Measurements from ENCODE around the gene KCNMB1.

DNA sequence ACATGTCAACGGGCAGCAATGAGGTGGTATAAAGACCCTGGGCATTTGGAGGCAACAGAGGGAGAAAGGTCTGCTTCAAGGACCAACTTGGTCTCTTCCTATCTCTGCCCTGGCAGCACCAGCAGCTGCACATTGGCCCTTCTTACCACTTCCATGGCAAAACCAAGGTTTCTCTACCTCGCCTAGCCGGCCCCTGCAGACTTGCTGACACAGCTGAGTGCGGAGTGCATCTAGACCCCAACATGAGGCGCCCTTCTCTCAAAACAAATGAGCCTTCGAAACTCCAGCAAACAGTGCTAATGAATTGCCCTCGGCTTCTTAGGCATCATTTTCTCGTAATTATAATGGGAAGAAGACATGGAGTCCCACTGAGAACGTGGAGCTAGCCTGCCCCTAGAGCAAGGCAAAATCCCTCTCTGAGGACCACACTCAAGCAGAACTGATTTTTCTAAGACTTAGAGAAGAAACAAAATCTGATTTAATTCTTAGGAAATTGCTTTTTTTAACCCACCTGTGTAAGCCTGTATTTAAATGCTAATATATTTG is 42.1 kb downstream of the KCNMB1 start:
- TF ChIP-seq, protein P1, sequence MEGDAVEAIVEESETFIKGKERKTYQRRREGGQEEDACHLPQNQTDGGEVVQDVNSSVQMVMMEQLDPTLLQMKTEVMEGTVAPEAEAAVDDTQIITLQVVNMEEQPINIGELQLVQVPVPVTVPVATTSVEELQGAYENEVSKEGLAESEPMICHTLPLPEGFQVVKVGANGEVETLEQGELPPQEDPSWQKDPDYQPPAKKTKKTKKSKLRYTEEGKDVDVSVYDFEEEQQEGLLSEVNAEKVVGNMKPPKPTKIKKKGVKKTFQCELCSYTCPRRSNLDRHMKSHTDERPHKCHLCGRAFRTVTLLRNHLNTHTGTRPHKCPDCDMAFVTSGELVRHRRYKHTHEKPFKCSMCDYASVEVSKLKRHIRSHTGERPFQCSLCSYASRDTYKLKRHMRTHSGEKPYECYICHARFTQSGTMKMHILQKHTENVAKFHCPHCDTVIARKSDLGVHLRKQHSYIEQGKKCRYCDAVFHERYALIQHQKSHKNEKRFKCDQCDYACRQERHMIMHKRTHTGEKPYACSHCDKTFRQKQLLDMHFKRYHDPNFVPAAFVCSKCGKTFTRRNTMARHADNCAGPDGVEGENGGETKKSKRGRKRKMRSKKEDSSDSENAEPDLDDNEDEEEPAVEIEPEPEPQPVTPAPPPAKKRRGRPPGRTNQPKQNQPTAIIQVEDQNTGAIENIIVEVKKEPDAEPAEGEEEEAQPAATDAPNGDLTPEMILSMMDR (IDR thresholded peaks at IDR 0.05), result no peak
- TF ChIP-seq EZH2 (IDR thresholded peaks at IDR 0.05) (no peak), EZH2phosphoT487 (IDR thresholded peaks at IDR 0.05) (no peak)

All from neural progenitor cell (in vitro differentiated cells).